ENCODE results near the gene SLAMF1.
"Not testable (repeated sequence)": the region's sequence is repeated elsewhere in the genome, so short reads cannot be mapped to it uniquely, and the experiment has no call there.

SLAMF1 gene, protein sequence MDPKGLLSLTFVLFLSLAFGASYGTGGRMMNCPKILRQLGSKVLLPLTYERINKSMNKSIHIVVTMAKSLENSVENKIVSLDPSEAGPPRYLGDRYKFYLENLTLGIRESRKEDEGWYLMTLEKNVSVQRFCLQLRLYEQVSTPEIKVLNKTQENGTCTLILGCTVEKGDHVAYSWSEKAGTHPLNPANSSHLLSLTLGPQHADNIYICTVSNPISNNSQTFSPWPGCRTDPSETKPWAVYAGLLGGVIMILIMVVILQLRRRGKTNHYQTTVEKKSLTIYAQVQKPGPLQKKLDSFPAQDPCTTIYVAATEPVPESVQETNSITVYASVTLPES

DNA sequence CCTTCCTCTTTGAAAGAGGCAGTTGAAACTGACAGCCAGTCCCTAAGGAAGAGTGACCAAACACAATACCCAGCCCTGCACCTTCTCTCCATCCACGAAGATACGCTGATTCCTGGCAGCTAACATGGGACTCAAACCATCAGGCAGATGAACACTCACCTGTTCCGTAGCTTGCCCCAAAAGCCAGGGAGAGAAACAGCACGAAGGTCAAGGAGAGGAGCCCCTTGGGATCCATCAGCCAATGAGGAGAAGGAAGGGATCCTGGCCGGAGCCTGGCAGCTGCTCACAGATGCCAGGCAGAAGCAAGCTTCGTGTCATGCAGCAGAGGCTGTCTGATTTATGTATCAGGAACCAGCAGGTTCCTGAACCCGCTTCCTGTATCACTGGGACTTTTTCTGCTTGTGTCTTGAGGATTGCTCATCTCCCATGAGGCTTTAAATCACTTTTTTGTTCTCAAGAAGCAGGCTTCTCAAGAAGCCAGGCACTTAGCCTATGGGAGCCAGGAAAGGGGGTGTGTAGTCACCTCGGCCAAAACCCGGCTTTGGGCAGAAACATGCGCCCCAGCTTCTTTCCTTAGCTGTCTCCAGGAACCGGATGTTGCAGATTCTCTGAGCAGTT, at the start of gene SLAMF1:
Gene SLAMF1, minus strand, starts transcription at position 334 of the 618 bp plus-strand sequence. Its CDS starts 99 bp downstream, at position 235.
- H3K4me3 ChIP-seq (replicated peaks in 1 of 2; ENCODE audit: low read depth in 2 of 2, low read length in 2 of 2), result no peak within 1 kb of the TSS
- TF ChIP-seq, protein P1, sequence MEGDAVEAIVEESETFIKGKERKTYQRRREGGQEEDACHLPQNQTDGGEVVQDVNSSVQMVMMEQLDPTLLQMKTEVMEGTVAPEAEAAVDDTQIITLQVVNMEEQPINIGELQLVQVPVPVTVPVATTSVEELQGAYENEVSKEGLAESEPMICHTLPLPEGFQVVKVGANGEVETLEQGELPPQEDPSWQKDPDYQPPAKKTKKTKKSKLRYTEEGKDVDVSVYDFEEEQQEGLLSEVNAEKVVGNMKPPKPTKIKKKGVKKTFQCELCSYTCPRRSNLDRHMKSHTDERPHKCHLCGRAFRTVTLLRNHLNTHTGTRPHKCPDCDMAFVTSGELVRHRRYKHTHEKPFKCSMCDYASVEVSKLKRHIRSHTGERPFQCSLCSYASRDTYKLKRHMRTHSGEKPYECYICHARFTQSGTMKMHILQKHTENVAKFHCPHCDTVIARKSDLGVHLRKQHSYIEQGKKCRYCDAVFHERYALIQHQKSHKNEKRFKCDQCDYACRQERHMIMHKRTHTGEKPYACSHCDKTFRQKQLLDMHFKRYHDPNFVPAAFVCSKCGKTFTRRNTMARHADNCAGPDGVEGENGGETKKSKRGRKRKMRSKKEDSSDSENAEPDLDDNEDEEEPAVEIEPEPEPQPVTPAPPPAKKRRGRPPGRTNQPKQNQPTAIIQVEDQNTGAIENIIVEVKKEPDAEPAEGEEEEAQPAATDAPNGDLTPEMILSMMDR (IDR thresholded peaks at IDR 0.05; ENCODE audit: low read depth, low read length), result no peak
- peak in 1 of 2 donors; percentile 40 for DNase-seq (ENCODE audit: low read depth in 2 of 2)

DNA sequence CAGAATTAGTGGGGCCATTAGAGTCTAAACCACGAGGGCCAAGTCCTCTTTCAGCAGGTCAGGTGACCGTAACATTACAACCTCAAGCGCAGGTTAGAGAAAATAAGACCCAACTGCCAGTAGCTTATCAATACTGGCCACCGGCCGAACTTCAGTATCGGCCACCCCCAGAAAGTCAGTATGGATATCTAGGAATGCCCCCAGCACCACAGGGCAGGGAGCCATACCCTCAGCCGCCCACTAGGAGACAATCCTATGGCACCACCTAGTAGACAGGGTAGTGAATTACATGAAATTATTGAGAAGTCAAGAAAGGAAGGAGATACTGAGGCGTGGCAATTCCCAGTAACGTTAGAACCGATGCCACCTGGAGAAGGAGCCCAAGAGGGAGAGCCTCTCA, 45.5 kb upstream of the SLAMF1 start:
- not testable (repeated sequence) for DNase-seq (ENCODE audit: low read depth in 2 of 2); H3K4me3 ChIP-seq (replicated peaks in 1 of 2; ENCODE audit: low read depth in 2 of 2, low read length in 2 of 2)

DNA sequence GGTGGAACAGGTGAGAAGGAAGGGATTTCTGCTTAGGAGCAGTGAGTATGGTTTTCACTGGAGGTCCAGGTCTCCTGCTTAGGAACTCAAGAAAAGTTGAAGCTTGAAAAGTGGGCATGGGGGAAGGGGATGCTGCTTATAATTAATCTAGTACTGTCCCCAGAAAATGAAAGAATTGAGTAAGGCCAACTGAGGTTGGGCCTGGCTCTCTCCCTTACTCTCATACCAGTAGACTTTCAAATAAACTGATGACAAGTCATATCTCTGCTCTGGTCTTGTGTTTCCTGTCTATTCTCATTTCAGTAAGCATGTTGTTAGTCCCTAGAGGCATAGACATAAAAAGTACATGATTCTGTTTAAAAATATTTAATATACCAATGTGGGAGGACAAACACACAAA, 38.4 kb upstream of the SLAMF1 start:
- no peak overlapping the region for H3K4me3 ChIP-seq (replicated peaks in 1 of 2; ENCODE audit: low read depth in 2 of 2, low read length in 2 of 2)
- DNase-seq (ENCODE audit: low read depth in 2 of 2), result peak in 1 of 2 donors; percentile 25
- TF ChIP-seq, protein P1 (IDR thresholded peaks at IDR 0.05; ENCODE audit: low read depth, low read length), result no peak

DNA sequence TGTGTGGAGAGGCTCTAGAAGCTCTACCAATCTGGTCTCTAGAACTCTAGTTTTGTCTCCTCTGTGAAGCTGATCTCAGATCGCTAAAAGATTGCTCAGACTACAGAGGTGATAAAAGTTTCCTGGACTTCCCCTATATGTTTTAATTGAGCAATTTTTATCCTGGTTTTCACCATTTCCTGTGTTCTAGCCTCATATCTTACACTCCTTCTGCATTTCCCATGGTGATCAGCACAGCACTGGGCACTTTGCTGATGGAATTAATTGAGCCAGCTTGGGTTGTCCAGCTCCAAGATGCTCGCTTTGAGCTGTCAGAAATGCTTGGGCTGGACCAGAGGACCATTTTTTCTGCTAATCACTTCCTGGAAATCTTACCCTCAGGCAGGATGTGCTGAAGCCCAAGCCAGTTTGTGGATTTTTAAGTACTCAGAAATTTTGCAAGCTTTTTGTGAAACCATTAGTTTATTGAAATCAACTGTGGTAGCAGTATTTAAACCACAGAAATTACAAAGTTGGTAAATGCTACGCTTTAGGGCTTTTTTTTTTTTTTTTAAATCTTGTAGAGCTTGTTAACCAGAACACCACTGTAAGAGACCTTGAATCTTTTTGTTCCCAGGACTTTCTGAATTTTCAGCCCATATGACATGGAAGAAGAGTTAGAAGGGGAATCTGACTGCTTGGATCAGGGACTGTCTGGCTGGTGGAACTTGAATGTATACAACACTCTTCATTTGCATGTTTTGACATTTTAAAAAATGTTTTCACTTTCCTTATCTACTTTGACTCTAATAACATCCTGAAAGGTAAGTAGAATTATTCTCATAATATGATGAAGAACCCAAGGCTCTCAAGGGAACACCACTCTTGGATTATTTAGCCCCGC, 36.4 kb upstream of the SLAMF1 start:
- TF ChIP-seq, protein P1 (IDR thresholded peaks at IDR 0.05; ENCODE audit: low read depth, low read length), result no peak
- no peak overlapping the region for H3K4me3 ChIP-seq (replicated peaks in 1 of 2; ENCODE audit: low read depth in 2 of 2, low read length in 2 of 2)
- peak in 1 of 2 donors; percentile 14 for DNase-seq (ENCODE audit: low read depth in 2 of 2)

DNA sequence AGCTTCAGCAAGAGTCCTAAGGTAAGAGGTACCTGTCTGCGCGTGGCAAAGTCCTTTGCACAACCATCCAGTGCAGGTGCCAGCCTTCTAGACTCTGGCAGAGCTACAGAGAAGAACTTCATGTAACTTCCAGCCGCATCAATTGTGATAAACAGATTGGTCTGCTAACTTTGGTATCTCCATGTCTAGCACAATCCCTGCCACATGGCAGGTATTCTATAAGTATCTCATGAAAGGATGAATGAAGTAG, 35.0 kb upstream of the SLAMF1 start:
- H3K4me3 ChIP-seq (replicated peaks in 1 of 2; ENCODE audit: low read depth in 2 of 2, low read length in 2 of 2), result no peak overlapping the region
- TF ChIP-seq, protein P1 (IDR thresholded peaks at IDR 0.05; ENCODE audit: low read depth, low read length), result no peak
- DNase-seq (ENCODE audit: low read depth in 2 of 2), result no peak

DNA sequence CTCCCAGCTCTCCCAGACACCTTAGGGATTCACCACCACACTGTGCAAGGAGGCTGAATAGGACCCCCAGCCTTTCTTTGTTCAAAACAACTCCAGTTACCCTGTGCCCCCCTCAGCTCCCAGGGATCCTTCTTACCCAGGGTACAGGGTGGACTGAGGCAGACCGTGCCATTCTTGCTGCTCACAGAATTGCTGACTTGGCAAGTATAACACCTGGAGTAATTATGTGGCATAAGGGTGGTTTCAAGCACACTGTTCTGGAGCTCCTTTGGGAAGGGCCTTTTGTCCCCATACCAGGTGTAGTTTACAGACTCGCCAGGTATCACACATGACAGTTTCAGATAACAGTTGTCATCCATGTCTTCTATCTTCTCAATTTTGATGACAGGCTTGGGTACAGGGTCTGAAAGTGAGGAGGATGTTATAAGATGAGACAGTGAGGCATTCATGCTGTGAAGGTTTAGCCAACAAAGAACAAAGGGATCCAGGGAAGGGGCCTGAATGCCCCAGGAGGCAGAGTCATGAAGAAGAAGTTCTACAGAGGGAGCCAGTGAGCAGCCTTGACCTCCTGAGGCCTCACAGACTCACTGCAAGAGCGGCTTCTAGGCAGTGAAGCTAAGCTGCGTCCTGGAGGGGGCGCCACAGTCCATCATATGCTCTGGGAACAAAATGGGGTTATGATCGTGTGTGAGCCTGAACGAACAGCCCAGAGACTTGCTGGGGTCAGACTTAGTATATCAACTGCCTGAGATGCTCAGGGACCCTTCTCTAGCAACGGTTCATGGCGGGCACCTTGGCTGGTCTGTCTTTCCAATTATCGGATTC, 34.4 kb upstream of the SLAMF1 start:
- peak; percentile 49 to 80 for DNase-seq (ENCODE audit: low read depth in 2 of 2)
- TF ChIP-seq, protein P1 (IDR thresholded peaks at IDR 0.05; ENCODE audit: low read depth, low read length), result peak; percentile 37
- no peak overlapping the region for H3K4me3 ChIP-seq (replicated peaks in 1 of 2; ENCODE audit: low read depth in 2 of 2, low read length in 2 of 2)

Measured in cardiac fibroblast (primary cell).